Fibroblast of lung (primary cell): ENCODE data around the gene CDY1. TPM values are rescaled to one million over a fixed set of nuclear protein-coding genes. Genes with fewer than 3 reads are reported as not detected.
"Not testable (repeated sequence)": the region's sequence is repeated elsewhere in the genome, so short reads cannot be mapped to it uniquely, and the experiment has no call there.

Experiments
- DNase-seq, 2 donors: peaks; one replicate each; pipeline versions ENCODE4 v3.0.0 to v3.0.0-alpha.2; 2010; ENCODE audit warnings: low read depth in 2 of 2
- H2AFZ ChIP-seq: 2 replicates; pipeline ENCODE4 v1.5.1; 2012; ENCODE audit warnings: low read length, control low read depth, inconsistent platforms
- H3K27ac ChIP-seq: 2 replicates; pipeline ENCODE4 v1.5.1; 2011; ENCODE audit warnings: low read length, control low read depth; ENCODE audit not compliant: insufficient read depth
- H3K27me3 ChIP-seq: 2 replicates; pipeline ENCODE4 v1.5.1; 2011; ENCODE audit warnings: mild to moderate bottlenecking, low read length; ENCODE audit not compliant: control insufficient read depth, insufficient read depth
- H3K36me3 ChIP-seq: 2 replicates; pipeline ENCODE4 v1.5.1; 2011; ENCODE audit warnings: low read length; ENCODE audit not compliant: control insufficient read depth, insufficient read depth
- H3K4me1 ChIP-seq: 2 replicates; pipeline ENCODE4 v1.5.1; 2011; ENCODE audit warnings: low read length; ENCODE audit not compliant: control insufficient read depth, insufficient read depth; ENCODE audit errors: extremely low read depth
- H3K4me2 ChIP-seq: 2 replicates; pipeline ENCODE4 v1.5.1; 2011; ENCODE audit warnings: low read length, control low read depth; ENCODE audit not compliant: insufficient read depth; ENCODE audit errors: extremely low read depth
- H3K4me3 ChIP-seq, 4 experiments: fragments of 200-600 bp in 1 of 4; sonication (generic) in 1 of 4; replicated peaks in 1 of 4; 2 replicates each; pipeline ENCODE4 v1.5.1; 2011 to 2016; ENCODE audit warnings: low read length in 4 of 4, low read depth in 3 of 4, mild to moderate bottlenecking in 3 of 4, control low read depth in 2 of 4, inconsistent platforms in 1 of 4, mixed read lengths in 1 of 4; ENCODE audit not compliant: insufficient read depth in 1 of 4; ENCODE audit errors: control extremely low read depth in 1 of 4
- H3K79me2 ChIP-seq: 2 replicates; pipeline ENCODE4 v1.5.1; 2012; ENCODE audit warnings: mild to moderate bottlenecking, low read length, inconsistent platforms; ENCODE audit not compliant: control insufficient read depth, insufficient read depth
- H3K9ac ChIP-seq: 2 replicates; pipeline ENCODE4 v1.5.1; 2011; ENCODE audit warnings: mild to moderate bottlenecking, low read length, control low read depth; ENCODE audit not compliant: insufficient read depth
- H3K9me3 ChIP-seq: 2 replicates; pipeline ENCODE4 v1.5.1; 2012; ENCODE audit warnings: low read depth, low read length; ENCODE audit not compliant: control insufficient read depth, insufficient read depth
- H4K20me1 ChIP-seq: 2 replicates; pipeline ENCODE4 v1.5.1; 2011; ENCODE audit warnings: low read length; ENCODE audit not compliant: control insufficient read depth, insufficient read depth; ENCODE audit errors: extremely low read depth
- polyA plus RNA-seq, 2 donors: library from polyadenylated mRNA; depleted of rRNA in 1 of 2; stranded (reverse) in 1 of 2; unstranded in 1 of 2; fragments of >200 nt; gene quantifications; 2 replicates each; pipeline ENCODE4 v1.2.1, GENCODE V29; 2011 to 2012; ENCODE audit warnings: missing spikeins in 1 of 2
- total RNA-seq: library from RNA; depleted of rRNA; stranded (reverse); fragments of >200 nt; gene quantifications from 2 replicates; pipeline ENCODE4 v1.2.1, GENCODE V29; 2014

Gene CDY1
- total and polyA plus RNA-seq, 2 donors (not counting 1 experiment from before 2014, with no cell fraction given): not detected

GRCh38 chrY:25643024-25643915, 21.4 kb downstream of the CDY1 start:
- not testable (repeated sequence) for H2AFZ ChIP-seq, H3K4me2 ChIP-seq, H3K4me1 ChIP-seq, H3K9me3 ChIP-seq, H3K9ac ChIP-seq, H4K20me1 ChIP-seq, H3K36me3 ChIP-seq, DNase-seq, H3K27ac ChIP-seq, H3K4me3 ChIP-seq, H3K79me2 ChIP-seq, H3K27me3 ChIP-seq
